Stimulated activated CD8-positive, alpha-beta memory T cell treated with anti-CD3 and anti-CD28 coated beads, Interleukin-4, amount 100 ng/mL, for 1 hour (primary cell): Measurements from ENCODE around the gene FAT1.
"Not testable (repeated sequence)": the region's sequence is repeated elsewhere in the genome, so short reads cannot be mapped to it uniquely, and the experiment has no call there.

ENCODE experiments used
- DNase-seq, 2 donors: peaks; one replicate each; pipeline ENCODE4 v3.0.0-alpha.2; 2020; ENCODE audit warnings: low read depth in 2 of 2, low spot score in 1 of 2

Gene FAT1

DNA sequence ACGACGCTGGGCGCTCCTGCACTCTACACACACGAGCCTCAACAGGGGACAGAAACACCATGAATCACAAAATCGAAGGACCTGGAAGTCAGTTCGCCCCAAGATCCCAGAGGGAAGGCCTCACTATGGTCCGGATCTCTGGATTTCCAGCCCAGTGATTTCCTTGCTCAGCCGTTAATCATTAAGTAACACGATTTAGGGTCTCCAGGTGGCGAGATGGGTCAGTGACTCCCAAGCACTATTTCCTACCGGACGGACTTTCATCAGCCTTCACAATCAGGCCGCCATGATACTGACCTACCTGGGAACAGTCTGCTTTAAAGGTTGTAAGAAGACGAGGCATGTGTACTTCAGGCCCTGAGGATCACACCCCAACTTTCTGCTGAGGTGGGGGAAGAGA is 63.7 kb downstream of the FAT1 start:
- no peak for DNase-seq

DNA sequence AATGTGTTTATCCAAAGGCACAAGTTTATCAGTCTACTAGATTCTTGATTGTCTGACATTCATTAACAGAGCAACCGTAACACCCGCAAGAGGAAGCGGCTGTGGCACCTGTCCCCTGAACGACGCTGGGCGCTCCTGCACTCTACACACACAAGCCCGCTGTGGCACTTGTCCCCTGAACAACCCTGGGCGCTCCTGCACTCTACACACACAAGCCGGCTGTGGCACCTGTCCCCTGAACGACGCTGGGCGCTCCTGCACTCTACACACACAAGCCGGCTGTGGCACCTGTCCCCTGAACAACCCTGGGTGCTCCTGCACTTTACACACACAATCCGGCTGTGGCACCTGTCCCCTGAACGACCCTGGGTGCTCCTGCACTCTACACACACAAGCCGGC is 64.2 kb downstream of the FAT1 start:
- DNase-seq: not testable (repeated sequence)

DNA sequence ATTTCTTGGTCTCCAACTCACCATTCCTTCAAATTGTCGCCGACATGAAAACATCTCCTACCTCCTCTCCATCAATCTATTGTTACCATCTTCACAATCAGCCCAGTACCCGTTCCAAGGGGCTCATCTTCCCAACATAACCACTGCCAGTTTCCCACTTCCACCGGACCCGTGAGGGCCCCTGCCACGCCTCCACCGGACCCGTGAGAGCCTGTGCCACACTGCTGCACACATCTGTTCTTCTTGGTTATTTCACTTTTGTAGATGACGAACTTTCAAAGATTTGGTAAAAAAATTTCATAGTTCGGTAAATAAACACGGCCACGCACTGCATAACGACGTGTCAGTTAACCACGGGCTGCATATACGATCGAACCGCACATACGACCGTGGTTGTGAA is 65.0 kb downstream of the FAT1 start:
- no peak for DNase-seq

DNA sequence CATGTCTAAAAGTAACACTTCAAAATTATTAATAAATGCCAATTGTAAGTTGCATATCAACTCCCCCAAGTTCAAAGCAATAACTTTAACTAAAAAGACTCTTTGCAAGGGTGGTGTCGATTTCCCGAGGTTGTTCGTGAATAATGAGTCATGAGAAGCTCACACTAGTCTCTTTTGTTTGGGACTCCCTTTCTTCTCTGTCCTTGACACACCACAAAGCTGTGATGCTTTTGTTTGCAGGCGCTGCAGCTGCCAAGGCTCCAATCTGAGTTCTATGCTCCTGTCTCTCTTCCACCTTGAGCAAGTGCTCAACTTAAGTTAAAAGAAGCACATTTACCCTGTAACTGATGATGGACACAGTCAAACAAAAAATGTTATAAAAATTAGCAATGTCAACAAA is 65.9 kb downstream of the FAT1 start:
- DNase-seq: no peak

DNA sequence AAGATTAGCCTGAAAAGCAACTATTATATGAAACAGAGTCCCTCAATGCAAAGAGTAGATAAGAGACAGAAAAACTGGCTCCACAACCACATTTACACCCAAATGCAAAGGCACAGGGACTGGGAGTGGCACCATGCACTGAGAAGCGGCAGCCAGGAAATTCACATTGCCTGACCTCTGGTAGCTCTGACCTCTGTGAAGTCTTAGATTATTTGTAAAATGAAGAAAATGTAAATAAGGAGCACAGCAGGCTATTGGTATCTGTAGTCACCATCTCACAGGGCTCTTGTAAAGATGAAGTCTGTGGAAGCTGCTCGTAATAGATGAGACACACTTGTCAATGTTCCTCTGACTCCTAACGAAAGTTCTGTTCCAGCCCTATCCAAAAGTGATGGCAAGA is 69.7 kb downstream of the FAT1 start:
- no peak for DNase-seq

DNA sequence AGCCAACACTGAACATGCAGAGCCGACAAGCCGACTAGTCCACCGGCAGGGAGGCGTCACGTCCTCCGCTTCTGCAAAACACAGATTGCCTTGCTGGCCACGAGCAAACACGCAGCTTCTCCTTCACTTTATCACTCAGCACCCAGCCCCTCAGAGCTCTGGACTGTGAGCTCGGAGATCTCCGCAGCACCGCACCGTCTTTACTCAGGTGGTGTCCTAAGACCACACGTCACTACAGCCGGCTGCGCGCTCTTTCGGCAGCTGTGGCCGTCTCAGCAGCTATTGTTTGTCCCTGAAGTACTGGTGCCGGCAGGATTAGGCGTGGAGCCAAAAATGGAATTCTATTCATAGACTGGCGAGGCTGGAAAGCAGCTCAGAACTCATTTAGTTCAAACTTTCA is 72.0 kb downstream of the FAT1 start:
- no peak for DNase-seq

DNA sequence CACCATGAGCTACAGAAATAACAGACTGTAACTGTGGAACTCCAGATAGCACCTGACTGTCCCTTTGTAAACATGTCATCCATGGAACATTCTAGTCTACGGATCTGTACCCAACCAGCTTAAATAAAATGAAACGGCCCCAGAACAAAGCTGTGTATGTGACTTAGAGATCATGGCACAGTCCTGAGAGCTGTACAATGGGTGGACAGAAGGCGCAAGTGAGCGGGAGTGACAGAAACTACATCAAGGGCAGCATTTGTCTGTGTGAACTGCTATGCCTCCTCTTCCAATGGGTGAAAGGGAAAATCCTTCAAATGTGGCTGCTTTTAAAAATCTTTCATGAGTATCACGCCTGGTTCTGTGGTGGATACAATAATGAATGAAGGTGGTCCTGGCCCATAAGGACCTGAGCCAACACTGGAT is 72.5 kb downstream of the FAT1 start:
- DNase-seq: no peak

DNA sequence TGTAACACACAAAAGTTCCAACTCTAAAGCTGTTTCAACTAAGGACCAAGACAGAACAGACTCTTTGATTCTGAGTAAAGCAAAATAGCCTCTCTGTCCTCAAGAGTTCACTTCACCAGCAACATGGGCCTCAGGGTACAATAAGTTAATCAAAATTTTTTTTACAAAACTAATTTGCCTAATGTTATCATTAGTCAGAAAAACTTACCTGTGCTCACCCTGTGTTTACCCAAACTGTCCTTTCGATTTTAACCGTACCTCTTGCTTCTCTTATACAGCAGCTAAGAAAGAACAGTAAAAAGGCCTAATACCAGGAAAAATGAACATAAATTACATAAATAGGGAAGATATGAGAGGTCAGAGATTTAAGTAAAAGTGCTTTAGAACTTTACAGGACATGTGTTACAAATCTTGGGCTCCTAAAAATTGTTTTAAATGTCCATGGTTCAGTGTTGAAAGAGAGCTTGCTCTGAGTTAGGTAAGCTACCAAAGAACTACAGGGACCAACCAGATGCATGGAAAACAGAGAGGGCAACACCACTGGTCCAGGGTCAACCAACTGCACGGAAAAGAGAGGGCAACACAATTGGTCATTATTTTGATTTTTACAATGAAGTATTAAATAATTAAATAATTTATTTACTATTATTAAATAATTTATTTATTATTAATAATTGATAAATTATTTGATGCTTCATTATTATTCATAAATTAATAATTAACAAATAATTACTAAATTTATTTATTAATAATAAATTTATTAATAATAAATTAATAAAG is 73.1 kb downstream of the FAT1 start:
- no peak for DNase-seq

DNA sequence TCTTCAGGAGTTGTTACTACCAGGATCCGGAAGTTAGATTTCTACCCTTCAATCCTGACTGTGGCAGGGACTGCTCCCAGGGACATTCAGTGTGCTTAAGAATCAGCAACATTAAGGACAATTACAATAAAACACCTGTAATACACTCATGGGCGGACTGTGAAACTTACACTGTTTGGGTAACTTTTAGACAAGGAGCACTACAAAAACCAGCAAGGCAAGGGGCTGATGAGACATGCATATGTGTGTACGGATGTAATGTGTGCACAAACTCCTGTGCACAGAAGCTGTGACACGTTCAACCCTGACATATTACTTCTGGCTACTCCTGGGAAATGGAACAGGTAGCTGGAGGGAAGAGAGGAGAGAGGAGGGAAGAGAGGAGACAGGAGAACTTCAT is 75.8 kb downstream of the FAT1 start:
- no peak for DNase-seq

DNA sequence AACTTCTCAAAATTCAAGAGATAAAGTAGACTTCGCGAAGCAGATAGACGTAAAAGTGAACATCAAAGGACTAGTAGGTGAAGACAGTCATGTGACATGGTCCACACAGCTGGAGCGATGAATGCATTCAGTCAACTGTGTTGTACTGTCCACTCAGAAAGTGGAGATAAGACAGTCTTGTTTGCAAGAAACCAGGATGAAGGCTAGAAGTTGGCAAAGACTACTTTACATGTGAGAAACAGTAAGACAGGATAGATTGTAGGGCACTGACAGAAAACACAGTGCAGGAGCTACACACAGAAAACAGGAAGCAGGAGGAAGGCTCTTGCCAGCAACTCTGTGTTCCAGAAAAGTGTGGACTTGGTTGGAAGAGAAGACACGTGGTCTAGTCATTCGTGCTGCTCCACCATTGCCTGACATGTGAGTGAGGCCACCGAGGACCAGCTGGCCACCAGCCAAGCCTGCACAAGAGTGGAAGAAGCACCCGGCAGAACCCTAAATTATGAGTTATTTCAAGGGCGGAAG is 78.9 kb downstream of the FAT1 start:
- DNase-seq: no peak

DNA sequence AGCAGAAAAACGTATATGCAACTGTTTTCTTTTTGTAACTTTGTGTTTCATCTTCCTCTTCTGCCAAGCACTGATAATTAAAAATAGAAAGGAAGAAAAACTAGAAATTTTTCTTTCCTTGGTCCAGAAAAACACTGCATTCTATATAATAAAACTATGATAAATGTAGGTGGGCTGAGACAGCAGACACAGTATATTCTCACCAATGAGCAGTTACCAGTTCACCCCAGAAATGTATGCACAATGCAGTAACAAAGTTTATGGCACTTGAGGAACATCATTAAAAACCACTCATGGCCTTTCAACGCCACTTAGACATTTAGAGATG is 79.4 kb downstream of the FAT1 start:
- DNase-seq: no peak

DNA sequence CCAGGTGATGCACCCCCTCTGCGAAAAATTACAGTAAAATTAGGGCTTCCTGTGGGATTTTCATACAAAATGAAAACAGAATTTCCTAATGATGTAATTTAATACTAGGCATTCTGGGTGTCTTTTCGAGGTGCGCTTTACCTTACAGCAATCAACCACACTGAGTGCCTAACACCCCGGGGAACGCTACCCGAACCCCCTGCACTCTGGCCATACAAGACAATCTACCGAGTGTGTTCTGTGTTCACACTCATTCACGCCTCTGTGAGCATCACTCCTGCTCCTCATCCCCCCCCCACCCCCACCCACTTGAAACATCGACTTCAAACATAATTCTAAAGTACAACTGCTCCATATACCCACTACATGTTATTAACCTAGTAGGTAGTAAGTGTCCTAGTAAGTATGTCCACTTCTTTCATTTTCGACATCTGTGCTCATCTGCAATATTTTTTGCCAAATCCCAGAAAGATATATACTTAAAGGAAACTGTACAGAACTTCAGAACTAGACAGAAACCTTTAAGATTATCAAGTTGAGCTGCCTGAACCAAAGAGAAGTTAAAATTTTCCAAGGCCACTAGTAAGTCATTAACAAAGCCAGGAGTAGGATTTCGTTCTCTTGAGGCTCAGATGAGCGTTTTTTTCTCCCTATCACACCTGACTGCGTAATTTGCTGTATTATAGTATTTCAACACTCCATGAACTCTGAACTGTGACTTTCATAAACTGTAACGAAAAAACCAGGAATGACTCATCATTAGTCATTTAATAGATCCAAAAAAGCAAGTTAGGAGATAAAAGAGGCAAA is 80.0 kb downstream of the FAT1 start:
- no peak for DNase-seq

DNA sequence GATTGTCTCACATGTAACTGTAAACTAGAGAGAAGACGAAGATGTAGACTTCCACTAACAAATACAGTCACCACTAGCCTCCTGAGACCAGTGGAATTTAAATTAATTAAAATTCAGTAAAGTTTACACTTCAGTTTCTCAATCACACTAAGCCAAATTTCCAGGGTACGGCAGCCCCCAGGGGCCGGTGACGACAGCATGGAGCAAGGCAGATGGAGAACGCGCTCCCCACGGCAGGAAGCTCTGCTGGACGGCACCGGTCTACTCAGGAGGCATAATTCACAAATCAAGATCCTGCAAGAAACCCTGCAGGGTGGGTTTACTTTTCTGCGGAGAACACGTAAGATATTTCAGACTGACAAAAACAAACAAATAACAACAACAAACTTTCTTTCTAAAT is 80.7 kb downstream of the FAT1 start:
- no peak for DNase-seq

DNA sequence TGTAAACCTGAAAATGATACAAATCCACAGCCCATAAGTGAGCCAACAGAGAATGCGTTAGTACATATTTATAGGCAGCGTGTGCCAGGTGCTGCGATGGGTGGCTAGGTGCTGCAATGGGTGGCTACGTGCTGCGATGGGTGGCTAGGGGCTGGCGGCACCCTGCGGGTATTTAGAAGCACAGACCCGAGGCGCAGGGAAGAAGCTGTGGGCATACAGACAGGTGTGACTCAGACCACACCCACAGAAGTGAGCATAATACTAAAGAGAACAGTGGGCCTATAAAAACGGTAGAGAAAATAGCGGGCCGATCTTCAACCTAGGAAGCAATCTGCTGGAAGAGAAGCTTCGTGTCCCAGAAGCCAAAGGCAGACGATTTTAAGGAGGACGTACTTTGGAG is 81.1 kb downstream of the FAT1 start:
- DNase-seq: no peak

DNA sequence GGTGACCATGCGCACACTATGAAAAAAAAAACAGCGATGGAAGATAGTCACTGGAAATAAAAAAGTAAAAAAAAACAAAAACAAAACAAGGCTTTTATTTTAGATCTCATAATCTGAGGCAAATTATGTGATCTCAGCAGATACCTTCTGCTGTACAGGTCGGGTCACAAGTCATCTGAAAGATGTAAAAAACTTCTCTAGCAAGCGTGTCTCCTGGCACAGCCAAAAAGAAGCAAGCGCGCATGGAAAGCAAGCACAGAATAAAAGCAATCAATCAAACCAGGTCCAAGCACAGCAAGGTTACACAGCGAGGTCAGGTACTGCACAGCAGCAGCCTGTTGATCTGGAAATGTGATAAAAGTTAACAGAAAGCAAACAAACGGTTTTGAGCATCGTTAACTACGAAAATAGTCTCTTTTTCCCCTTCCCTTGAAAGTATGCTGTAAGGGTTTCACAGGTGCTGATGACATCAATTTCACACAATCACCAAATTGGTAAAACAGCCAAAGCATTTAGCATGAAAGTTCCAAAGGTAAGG is 89.0 kb downstream of the FAT1 start:
- no peak for DNase-seq

DNA sequence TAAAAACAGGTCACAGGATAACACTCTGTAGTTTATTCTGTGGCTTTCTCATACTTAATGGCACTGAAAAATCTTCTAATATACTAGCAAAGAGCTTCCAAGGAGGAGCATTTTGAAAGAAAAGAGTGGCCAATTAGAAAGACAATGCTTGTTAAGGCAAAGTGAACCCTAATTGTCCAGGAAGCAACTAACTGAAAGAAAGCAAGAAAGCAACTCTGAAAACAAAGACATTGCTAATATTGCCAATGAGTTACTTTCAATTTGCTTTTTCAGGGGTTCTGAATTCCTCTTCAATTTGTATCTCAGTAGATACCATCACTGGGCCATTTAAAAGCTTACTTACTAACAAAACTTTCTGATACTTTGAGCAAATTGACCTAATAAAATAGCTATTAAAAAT is 89.8 kb downstream of the FAT1 start:
- no peak for DNase-seq

DNA sequence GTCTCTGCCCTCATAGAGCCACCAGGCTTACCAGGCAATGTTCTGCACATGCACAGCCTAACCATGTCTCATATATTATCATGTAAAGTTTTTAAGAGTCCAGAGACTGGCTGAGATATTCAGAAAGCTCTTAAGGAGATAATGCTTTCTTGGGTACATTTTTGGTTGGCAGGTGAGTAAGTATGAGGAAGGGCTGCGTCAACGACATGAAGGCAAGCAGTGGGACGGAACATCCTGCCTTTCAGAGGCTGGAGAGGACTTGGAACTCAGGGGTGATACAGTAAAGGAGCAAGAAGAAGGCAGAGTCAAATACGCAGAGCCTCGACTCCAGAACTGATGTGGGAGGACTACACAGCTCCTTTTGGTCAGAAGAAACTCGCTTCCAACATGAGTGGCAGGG is 93.5 kb downstream of the FAT1 start:
- DNase-seq: no peak

DNA sequence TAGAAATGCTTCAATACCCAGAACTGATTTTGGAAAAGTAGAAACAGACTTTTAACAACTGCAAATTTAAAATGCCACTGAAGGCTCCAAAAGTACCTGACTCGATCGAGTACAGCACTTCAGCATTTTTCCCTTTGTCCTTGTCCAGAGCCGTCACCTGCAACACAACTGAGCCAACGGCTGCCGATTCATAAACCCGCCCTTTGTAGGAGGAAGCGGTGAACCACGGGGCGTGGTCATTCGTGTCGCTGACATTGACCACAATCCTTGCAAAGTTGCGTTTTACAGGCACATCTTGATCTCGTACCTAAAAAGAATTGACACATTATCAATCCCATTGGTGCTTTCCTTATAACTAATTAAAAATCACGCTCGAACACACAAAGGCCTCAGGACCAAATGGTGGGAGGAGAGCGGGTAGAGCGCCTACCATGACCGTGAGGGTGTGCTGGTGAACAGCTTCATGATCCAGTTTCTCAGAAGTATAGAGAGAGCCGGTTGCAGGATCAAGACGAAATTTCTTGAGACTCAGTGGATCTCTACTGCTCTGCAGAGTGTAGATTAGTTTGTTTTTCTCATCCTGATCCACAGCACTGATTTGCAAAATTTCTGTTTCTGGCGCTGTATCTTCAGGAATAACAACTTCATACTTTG is 95.5 kb downstream of the FAT1 start:
- no peak for DNase-seq

DNA sequence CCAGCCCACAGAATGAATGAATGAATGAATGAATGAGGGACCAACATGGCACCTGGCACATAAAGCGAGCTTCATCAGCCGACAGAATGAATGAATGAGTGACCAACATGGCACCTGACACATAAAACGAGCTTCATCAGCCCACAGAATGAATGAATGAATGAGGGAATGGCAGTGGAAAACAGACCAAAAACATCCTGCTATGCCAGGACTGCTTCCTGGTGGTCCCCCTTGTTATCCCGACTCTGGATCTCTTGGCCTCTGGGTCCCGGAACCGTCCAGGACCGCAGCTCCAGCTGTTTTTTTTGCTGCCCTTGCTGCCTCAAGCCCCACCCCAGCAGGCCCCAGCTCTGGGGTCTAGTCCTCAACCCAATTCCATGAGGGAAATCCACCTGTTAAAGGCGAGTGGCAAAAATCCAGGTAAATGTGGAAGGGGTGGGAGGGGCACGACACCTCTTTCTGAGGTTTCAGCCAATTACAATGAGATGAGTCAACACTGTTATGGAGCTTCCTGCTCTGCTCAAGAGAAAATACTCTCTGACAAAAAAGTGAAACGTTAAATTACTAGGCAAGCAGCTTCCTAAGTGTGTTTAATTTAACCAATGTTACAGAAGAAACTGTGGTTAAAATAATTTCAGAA is 96.3 kb downstream of the FAT1 start:
- no peak for DNase-seq

DNA sequence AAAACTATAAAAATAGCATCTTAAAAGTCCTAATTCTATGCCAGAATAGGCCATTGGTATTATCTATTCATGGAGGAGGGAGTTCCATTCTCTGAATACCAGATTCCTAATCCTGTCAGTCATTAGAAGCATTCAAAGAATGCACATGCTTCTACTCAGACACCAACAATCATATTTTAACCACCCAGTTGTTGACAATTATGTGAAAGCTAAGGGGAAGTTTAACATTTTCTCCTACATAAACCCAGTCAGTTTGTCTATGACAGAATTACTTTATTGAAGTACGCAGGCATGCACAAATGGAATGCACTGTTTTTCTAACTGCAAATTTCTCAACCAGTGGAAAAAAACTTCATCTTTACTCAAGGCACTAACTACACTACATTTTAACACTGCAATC is 98.7 kb downstream of the FAT1 start:
- no peak for DNase-seq

DNA sequence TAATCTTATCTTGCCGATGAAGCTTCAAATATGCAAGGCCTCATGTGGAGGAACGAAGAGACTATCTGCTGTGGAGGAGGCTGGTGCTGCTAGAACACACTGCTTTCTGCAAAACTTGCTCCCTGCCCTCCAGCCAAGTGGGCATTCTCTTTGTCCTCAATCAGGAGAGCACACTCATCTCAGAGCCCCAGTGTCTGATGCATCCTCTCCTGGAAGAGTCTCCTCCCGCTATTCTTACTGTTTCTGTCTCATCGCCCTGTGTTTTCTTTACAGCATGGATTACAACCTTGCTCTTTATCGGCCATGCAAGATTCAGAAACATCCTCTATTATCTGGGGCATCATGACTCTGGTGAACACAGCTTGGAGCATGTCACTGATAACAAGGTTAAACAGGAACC is 100.1 kb downstream of the FAT1 start:
- no peak for DNase-seq
